Measurements from ENCODE around the gene PTOV1.

PTOV1 gene

DNA sequence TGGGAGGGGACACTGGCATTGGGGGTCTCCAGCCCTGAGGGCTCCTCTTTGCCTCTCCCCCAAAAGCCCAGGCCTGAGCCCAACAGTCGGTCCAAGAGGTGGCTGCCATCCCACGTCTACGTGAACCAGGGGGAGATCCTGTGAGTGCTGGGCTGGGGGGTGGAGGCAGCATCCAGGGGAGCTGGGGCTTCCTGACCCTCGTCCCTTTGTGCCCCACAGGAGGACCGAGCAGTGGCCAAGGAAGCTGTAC lies 6.8 kb downstream of the PTOV1 start:
- DNase-seq (ENCODE audit: extremely low read depth in 1 of 2, low read depth in 1 of 2): no peak

- DNase-seq (ENCODE audit: extremely low read depth in 1 of 2, low read depth in 1 of 2): no peak
Measured at GRCh38 chr19:49858088-49858985, 7.4 kb downstream of the PTOV1 start.

GRCh38 chr19:49859682-49860335 lies 8.8 kb downstream of the PTOV1 start:
- DNase-seq (ENCODE audit: extremely low read depth in 1 of 2, low read depth in 1 of 2): no peak

- DNase-seq (ENCODE audit: extremely low read depth in 1 of 2, low read depth in 1 of 2): no peak
Measured at GRCh38 chr19:49860336-49861102, 9.6 kb downstream of the PTOV1 start.

DNA sequence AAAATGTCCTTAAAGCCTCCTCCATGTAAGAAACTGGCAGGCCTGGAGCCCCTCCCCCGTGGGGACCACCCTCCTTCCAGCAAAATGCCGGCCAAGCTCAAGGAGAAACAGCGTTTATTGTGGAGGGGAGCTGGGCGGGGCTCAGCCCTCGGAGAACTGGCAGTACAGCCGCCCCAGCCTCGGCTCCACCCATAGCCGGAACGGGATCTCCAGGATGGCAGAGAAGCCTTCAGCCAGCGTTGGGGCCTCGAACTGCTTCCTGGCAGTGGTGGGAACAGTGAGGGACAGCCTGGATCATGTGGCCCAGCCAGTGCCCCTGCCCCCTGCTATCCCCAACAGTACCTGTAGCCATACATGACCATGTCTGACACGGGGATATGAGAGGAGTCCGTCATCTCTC lies 10.1 kb downstream of the PTOV1 start:
- no peak for DNase-seq (ENCODE audit: extremely low read depth in 1 of 2, low read depth in 1 of 2)

DNA sequence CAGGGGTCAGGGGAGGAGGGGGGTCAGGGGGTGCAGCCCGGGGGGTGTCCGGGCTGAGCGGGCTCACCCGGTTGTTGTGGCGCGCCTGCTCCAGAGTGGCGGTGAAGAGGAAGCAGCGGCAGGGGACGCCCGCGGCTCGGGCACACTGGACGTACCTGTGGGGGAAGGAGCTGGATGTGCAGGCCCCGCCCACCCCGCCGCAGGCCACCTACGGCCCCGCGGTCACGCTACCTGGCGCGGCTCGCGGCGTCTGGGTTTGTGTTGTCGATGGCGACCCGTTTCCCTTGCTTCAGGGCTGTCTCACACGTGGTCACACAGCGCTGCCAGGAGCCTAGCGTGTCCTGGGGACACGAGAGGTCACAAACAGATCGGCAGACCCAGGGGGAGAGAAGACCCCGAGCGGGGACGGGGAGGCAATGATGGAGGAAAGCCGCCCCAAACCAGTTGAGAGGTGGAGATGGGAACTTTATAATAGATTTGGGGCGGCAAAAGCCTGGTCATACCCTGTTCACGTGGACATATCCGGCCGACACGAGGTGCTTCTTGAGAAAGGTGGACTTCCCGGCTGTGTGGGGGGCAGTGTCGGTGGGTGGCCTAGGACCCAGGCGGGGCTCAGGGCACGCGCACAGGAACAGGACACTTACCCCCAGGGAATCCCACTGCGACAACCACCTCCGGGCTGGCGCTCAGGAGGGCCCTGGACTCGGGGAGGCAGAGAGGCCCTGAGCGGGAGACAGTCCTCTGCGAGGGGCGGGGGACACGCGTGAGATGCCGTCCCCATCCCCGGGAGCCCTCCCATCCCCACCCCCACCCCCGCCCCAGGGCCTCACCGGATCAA lies 10.8 kb downstream of the PTOV1 start:
- DNase-seq (ENCODE audit: extremely low read depth in 1 of 2, low read depth in 1 of 2): no peak

DNA sequence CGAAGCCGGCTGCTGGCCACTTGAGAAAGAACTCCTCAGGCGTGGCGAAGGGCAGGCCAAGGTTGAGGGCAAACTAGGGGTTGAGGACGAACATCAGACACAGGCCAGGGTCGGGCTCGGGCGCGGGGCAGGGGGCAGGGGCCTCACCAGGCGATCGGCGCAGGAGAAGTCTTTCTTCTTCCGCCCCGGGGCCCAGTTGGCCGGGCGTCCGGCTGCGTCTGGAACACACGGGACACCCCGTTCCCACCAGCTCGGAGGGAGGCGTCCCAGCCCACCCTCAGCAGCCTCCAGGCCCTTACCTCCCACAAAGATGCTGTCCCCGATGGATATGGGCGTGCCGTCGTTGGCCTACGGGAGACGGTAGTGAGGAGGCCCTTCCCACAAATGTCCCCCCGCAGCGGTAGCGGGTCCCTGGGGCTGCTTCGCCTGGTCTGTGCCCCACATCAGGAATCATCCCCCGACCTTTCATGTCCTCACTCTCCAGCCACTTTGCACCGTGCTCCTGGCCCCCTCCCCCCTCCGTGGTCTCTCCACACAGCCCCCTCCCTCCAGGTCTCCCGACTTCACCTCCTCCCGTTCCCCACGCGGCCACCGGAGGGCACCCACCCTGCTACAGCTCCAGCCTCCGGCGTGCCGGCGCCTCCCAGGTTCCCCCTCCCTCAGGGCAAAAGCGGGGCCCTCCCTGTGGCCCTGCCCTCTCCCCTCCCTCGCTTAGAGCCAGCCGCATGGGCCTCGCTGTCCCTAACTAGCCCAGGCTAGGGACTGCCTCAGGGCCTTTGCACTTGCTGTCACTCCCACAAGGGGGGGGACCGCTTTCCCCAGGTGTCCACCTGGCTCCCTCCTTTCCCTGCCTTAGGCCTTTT lies 11.7 kb downstream of the PTOV1 start:
- DNase-seq (ENCODE audit: extremely low read depth in 1 of 2, low read depth in 1 of 2): no peak

DNA sequence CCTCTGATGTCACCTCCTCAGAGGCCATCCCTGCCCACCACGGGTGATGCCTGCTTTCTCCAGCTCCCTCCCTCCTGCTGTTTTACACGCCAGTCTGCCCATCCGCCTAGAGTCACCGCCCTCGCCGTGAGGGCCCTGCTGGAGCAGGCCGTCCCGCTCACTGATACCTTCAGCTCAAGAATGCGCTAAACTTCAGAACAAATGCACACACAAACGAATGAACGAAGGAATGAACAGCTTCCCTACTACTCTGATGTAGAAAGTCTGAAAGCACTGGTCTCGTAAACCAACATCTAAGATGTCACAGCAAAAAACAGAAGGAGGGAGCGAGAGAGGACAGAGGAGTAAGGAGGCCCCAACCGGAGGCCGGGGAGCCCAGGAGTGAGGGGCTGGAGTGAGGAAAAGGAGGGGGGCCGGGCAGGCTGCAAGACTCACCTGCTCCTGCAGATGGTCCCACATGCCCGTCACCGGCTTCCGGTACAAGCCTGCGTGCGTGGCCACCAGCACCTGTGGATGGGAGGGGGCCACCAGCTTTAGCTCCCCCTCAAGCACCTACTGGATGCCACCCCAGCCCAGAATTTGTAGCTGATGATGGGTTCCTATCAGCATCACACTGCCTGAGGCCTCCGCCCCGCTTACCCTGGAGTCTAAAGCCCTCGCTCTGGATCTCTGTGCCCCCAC lies 12.4 kb downstream of the PTOV1 start:
- no peak for DNase-seq (ENCODE audit: extremely low read depth in 1 of 2, low read depth in 1 of 2)

DNA sequence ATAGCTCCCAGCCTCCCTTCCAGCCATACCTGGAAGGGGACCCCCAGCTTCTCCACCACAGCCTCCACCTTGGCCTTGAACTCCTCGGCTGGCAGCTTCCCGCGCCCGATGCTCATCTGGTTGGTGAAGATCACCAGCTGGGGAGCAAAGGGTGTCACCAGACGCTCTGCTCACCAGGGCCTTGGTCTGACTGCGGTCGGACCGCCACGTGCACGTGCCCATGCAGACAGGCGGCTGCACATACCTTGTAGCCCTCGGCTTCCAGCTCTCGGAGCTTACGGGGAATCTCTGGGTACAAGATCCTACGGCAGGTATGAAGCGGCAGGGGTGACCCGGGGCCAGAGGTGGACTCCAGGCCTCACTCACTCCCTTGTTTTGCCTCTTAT lies 13.0 kb downstream of the PTOV1 start:
- DNase-seq (ENCODE audit: extremely low read depth in 1 of 2, low read depth in 1 of 2): no peak

DNA sequence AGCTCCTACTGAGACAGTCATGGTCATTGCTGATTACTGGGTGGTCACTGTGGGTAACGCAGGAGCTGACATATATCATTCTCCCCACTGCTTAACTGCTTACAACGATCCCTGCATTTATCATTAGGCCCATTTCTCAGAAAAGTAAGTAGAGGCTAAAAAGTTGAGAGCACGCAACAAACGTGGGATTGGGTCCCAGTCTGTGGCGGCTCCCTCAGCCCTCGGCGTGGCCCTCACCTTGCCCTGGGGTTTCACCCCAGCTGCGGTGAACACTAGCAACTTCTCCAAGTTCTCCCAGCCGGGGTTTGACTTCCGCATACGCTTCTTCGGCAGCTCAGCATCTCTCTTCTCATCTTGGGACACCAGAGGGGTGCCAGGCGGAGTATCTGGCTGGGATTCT lies 13.9 kb downstream of the PTOV1 start:
- no peak for DNase-seq (ENCODE audit: extremely low read depth in 1 of 2, low read depth in 1 of 2)

DNA sequence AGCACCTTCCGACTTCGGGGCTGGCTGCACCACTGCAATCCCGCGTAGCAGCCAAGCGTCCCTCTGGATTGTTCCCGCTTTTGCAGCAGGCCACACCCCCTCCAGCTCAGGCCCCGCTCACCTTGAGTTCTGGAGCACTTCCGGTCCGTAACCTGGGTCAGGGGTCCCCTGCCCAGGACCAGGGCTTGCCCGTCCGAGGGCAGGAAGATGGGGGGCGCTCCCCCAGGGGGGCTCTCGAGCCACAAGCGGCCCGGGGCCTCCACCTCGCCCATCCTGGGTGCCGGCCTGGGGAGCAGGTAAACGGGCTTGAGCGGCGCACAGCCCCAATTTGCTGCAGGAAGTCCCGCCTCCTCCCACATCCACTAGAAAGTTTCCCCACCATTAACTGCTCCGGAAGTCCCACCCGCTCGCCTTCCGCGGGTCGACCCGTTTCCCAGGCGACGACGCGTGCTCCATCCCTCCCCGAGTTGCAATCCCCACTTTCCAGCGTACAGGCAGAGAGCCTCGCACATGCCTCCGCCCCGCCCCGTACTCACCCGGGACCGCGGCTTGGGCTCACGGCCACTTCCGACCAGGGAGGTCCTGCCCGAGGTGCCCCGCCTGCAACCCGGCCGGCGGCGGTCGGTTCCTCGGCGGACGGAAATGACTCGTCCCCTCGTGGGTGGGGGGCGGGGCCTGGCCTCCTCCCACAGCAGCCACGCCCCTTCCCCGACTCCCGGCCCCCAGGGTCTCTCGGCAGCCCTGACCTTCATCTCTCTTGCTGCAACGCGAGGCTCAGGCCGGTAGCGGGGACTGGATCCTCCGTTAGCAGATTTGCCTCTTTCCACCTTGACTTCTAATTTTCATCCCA lies 16.2 kb downstream of the PTOV1 start, which contains the start of gene PNKP:
Gene PNKP, minus strand, starts transcription at position 644 of the 850 bp plus-strand sequence. Its CDS starts 372 bp downstream, at position 272.
- DNase-seq (ENCODE audit: extremely low read depth in 1 of 2, low read depth in 1 of 2): peak; percentile 84 to 89

- DNase-seq (ENCODE audit: extremely low read depth in 1 of 2, low read depth in 1 of 2): no peak
Measured at GRCh38 chr19:49869009-49869483, 18.1 kb downstream of the PTOV1 start.

- peak; percentile 73 to 87 for DNase-seq (ENCODE audit: extremely low read depth in 1 of 2, low read depth in 1 of 2)
Measured at GRCh38 chr19:49869484-49870308, 18.7 kb downstream of the PTOV1 start.

DNA sequence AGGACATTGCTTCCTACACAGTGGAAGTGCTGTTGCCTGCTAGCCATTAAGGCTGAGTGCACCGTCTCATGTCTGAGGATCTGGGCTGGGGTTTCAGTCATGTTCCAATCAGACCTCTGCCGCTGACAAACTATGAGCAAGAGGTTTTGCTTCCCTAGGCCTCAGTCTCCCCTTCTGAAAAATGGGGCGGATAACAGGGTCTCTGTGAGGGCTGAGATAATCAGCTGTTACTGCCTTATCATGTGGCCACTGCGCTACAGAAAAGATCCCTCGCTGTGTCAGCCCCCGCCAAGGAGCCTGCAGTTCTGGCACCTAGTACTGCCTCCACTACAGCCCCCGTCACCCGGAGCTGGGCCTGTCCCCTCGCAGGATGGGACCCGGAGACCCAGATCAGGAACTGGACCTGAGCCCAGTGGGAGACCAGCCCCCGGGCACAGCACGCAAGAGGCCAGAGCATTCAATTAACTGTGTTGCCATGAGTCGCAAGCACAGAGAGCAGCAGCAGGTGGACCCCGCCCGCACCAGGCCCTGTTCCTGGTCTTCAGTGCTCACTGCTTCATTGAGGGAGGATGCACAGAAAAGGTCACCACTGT lies 19.4 kb downstream of the PTOV1 start:
- no peak for DNase-seq (ENCODE audit: extremely low read depth in 1 of 2, low read depth in 1 of 2)

DNA sequence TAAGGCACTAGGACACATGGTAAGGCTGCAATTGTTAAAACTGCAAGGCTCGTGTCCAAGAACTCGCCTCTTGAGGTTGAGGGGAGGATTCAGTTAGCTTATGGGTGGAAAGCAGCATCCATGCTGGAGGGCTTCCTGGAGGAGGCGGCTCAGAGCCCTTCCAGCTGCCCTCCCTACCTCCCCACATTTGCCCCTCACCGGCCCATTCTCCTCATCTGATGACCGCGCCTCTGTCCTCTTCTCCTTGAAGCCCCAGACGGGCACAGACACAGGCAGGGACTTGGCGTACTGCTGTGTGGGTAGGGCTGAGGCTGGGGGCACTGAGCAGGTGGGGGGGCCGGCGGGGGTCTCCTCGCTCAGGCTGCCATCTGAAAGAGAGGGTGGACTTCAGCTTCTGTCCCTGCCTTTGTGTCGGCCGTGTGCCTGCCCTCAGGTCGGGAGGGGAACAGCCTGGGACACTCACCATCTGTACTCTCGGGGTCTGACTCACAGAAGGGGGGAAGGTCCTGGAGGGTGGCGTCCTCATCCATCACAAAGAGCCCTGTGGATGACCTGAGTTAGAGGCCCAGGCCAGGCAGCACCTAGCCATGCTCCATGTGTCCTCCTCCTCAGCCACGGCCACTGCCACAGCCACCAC lies 20.5 kb downstream of the PTOV1 start:
- DNase-seq (ENCODE audit: extremely low read depth in 1 of 2, low read depth in 1 of 2): no peak

DNA sequence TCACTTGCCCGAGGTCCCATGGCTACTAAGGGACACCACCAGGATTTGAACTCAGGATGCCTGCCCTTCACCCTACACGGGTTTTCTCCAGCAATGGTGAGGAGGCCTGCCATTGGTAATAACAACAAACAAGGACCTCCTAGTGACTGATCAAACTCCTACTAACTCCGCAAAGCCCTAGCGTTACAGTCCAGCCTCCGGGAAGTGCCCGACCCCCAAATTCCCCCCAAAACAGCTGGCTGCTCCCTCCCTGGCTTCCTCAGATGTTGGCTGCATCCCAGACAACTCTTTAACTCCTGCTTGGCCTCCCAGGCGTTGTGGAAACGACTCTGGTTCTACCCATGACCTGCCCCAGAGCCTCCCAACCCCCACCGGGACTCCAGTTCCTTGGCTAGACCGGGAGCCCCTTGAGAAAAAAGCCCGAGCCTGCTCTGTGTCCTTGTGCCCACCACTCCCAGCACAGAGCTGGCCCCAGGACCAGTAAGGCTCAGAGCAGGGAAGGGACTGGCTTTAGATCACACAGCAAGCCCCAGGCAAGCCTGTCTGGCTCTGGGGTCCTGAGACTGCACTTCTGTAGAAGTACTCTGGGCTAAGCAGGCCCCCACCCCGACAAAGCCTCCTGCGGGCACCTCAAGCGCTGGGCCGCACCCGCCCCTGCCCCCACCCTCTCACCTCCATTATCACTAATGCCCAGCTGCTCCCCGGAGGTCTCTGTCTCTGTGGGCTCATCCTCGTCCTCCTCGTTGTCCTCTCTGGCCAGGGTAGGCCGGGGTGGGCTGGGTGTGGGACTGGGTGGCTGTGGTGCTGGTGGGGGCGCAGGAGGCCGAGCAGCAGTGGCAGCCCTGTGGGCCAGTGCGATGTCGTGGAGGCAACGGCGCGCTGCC lies 21.5 kb downstream of the PTOV1 start:
- no peak for DNase-seq (ENCODE audit: extremely low read depth in 1 of 2, low read depth in 1 of 2)
